LNCAP (cell line): Measurements from ENCODE around the gene ZMYND10.
A peak's percentile ranks its signal among the peaks of the same experiment; 100 is the strongest.

ENCODE experiments used
- CTCF ChIP-seq: fragments of 450-650 bp; IDR thresholded peaks from 2 replicates; pipeline ENCODE4 v1.5.1; 2017; ENCODE audit warnings: mild to moderate bottlenecking

ZMYND10 gene

GRCh38 chr3:50325497-50326181 lies 19.9 kb downstream of the ZMYND10 start:
- no peak for TF ChIP-seq CTCF

- no peak for TF ChIP-seq CTCF
Observed at GRCh38 chr3:50325113-50325480, 20.4 kb downstream of the ZMYND10 start.

GRCh38 chr3:50324351-50325112 lies 21.0 kb downstream of the ZMYND10 start:
- peak; percentile 91 for TF ChIP-seq CTCF

DNA sequence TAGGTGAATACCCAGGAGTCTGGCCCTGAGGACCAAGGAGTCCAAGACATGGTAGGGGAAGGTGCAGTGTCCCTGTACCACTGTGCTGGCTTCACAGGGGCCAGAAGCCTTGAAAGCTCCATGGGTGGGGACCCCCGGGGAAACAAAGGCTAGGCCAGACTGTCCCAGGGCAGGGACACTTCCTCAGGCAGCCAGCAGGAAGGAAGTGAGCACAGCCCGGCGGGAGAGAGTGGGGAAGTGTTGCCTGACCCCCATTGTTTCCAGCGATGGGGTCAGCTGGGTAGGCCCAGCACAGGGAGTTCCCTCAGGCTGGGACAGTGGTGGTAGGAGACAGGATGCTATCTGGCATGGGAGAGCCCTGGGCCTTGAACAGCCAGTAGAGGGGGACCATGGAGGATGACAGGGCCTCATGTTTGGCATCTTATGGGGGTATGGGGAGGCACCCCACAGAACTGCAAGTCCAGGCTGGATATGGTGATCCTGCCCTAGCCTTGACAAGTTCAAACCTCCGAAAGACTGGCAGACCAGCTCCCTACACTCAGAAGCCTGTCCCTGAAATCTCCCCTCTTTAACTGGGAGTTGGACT lies 21.8 kb downstream of the ZMYND10 start:
- no peak for TF ChIP-seq CTCF

DNA sequence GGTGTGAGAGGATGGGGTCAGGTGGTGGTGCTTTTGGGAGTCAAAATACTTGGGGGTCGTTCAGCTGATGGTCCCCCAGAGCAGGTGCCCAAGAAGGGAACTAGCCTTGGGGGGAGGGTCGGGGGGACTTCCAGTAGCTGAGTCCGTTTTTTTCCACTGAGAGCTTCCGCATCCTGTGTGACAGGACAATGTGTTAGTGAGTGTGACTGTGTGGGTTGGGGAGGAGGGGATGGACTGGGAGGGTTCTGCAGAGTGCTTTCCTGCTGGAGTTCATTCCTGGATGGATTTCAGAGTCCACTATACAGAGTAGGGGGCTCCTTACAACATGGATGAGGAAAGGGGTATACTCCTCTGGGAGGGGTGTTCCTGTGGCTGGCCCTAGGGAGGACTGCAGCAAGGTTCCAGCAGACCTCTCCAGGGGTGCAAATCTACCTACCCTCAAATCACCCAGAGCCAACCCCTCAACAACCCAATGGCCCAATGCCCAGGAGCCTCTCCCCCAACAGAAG lies 22.4 kb downstream of the ZMYND10 start:
- no peak for TF ChIP-seq CTCF

DNA sequence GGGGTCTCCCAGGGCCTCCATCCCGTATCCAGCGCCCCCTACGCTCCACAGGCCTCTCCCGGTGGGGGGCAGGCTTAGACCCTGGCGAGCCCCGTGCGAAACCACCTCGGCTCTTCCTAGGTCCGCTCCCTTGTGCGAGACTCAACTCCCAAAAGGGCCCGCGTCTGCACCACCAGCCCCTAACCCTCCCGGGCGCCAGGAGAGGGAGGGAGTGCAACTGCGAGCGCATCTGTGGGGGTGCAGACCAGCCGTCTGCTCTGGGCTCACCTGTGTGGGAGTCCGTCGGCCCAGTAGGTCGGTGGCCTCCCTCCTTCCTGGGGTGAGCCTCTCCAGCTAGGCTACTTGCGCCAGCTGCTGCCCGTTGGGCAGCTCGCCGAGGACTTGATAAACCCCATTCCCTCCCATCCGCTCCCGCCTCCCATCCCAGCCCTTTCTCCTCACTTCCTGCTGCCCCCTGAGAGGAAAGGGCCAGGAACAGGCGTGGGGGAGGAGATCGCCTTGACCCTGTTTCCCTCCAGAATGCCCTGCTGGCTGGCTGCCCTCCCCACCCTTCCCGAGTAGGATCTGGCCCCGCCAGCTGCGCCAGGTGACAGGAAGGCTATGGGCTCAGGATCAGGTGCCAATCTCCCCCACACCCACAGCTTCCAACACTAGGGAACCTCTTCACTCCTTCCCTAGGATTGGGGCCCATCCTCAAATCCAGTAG lies 23.0 kb downstream of the ZMYND10 start, which contains the start of gene HYAL2:
Gene HYAL2 (minus strand): TSS at position 360 of the 706 bp plus-strand sequence. CDS start 2,256 bp downstream, outside the sequence.
- TF ChIP-seq CTCF: no peak

- no peak for TF ChIP-seq CTCF
Observed at GRCh38 chr3:50322115-50322385, 23.5 kb downstream of the ZMYND10 start.
